Measurements from ENCODE around the gene WDR89.
"Not testable (repeated sequence)": the region's sequence is repeated elsewhere in the genome, so short reads cannot be mapped to it uniquely, and the experiment has no call there.

DNA sequence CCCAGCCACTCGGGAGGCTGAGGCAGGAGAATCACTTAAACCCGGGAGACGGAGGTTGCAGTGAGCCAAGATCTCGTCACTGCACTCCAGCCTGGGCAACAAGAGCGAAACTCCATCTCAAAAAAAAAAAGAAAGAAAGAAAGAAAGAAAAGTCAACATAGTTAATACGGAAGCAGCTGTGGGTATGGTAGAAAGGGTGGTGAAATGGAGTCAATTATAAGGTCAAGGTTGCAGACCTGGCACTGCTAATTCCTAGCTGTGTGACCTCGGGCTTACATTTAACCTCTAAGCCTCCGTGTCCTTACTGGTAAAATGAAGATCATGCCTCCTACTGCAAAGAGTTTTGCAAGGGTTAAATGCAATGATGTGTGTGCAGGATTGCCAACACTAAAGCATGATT is 58.6 kb downstream of the WDR89 start:
- TF ChIP-seq EP300 (IDR thresholded peaks at IDR 0.05); TFCP2L1 (CRISPR knock-in tag; IDR thresholded peaks at IDR 0.05); CHD2 (IDR thresholded peaks at IDR 0.05; ENCODE audit: low read length, partially characterized antibody); NFE2L2 (conservative IDR thresholded peaks at IDR 0.05; ENCODE audit: low read length); POLR2A (IDR thresholded peaks at IDR 0.05; ENCODE audit: low read length); KDM1A (IDR thresholded peaks at IDR 0.05; ENCODE audit: low read depth); MYC (IDR thresholded peaks at IDR 0.05; ENCODE audit: borderline replicate concordance, low read length): not testable (repeated sequence)
- TF ChIP-seq, protein P1, sequence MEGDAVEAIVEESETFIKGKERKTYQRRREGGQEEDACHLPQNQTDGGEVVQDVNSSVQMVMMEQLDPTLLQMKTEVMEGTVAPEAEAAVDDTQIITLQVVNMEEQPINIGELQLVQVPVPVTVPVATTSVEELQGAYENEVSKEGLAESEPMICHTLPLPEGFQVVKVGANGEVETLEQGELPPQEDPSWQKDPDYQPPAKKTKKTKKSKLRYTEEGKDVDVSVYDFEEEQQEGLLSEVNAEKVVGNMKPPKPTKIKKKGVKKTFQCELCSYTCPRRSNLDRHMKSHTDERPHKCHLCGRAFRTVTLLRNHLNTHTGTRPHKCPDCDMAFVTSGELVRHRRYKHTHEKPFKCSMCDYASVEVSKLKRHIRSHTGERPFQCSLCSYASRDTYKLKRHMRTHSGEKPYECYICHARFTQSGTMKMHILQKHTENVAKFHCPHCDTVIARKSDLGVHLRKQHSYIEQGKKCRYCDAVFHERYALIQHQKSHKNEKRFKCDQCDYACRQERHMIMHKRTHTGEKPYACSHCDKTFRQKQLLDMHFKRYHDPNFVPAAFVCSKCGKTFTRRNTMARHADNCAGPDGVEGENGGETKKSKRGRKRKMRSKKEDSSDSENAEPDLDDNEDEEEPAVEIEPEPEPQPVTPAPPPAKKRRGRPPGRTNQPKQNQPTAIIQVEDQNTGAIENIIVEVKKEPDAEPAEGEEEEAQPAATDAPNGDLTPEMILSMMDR (IDR thresholded peaks at IDR 0.05): not testable (repeated sequence)
- TF ChIP-seq, protein P2, sequence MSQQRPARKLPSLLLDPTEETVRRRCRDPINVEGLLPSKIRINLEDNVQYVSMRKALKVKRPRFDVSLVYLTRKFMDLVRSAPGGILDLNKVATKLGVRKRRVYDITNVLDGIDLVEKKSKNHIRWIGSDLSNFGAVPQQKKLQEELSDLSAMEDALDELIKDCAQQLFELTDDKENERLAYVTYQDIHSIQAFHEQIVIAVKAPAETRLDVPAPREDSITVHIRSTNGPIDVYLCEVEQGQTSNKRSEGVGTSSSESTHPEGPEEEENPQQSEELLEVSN (IDR thresholded peaks at IDR 0.05; ENCODE audit: borderline replicate concordance, low read depth): not testable (repeated sequence)
- TF ChIP-seq, protein P3, sequence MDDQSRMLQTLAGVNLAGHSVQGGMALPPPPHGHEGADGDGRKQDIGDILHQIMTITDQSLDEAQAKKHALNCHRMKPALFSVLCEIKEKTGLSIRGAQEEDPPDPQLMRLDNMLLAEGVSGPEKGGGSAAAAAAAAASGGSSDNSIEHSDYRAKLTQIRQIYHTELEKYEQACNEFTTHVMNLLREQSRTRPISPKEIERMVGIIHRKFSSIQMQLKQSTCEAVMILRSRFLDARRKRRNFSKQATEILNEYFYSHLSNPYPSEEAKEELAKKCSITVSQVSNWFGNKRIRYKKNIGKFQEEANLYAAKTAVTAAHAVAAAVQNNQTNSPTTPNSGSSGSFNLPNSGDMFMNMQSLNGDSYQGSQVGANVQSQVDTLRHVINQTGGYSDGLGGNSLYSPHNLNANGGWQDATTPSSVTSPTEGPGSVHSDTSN (IDR thresholded peaks at IDR 0.05): not testable (repeated sequence)
- TF ChIP-seq, protein P4, sequence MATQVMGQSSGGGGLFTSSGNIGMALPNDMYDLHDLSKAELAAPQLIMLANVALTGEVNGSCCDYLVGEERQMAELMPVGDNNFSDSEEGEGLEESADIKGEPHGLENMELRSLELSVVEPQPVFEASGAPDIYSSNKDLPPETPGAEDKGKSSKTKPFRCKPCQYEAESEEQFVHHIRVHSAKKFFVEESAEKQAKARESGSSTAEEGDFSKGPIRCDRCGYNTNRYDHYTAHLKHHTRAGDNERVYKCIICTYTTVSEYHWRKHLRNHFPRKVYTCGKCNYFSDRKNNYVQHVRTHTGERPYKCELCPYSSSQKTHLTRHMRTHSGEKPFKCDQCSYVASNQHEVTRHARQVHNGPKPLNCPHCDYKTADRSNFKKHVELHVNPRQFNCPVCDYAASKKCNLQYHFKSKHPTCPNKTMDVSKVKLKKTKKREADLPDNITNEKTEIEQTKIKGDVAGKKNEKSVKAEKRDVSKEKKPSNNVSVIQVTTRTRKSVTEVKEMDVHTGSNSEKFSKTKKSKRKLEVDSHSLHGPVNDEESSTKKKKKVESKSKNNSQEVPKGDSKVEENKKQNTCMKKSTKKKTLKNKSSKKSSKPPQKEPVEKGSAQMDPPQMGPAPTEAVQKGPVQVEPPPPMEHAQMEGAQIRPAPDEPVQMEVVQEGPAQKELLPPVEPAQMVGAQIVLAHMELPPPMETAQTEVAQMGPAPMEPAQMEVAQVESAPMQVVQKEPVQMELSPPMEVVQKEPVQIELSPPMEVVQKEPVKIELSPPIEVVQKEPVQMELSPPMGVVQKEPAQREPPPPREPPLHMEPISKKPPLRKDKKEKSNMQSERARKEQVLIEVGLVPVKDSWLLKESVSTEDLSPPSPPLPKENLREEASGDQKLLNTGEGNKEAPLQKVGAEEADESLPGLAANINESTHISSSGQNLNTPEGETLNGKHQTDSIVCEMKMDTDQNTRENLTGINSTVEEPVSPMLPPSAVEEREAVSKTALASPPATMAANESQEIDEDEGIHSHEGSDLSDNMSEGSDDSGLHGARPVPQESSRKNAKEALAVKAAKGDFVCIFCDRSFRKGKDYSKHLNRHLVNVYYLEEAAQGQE (IDR thresholded peaks at IDR 0.05): not testable (repeated sequence)
